Measurements from ENCODE around the gene KRT222.

Gene KRT222

GRCh38 chr17:40664582-40665333 is at the start of gene KRT222:
Gene KRT222 (minus strand): TSS chr17:40665177. CDS start chr17:40665099, 78 bp downstream.
- DNase-seq (ENCODE audit: low read depth), result no peak

- no peak for DNase-seq (ENCODE audit: low read depth)
Measured at GRCh38 chr17:40714473-40714872, 49.5 kb upstream of the KRT222 start.

- DNase-seq (ENCODE audit: low read depth), result no peak
Measured at GRCh38 chr17:40707745-40708144, 42.8 kb upstream of the KRT222 start.

GRCh38 chr17:40705584-40705983 is 40.6 kb upstream of the KRT222 start:
- no peak for DNase-seq (ENCODE audit: low read depth)

DNA sequence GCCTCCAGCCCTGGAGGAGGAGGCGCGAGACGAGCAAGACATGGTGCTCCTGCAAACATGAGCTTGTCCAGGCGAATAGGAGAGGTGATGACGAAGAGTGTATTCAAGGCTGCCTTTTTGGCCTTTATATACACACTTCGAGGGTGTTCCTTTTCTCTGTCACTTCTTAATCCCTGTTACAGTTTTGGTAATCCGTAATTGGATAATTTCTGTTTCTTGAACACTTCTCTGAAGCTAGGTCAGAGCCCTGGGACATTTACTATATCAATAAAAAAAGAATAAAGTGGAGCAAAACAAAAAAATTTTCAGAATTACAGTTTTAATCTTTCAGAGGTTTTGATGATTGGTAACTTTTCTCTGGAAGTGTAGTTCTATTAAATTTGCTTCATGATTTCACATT is 38.7 kb upstream of the KRT222 start, which contains the start of gene KRT24:
KRT24 (minus strand) TSS at position 101 of the 400 bp plus-strand sequence; CDS start at position 42, 59 bp downstream.
- no peak for DNase-seq (ENCODE audit: low read depth)

- DNase-seq (ENCODE audit: low read depth), result no peak
Measured at GRCh38 chr17:40702271-40702670, 37.3 kb upstream of the KRT222 start.

DNA sequence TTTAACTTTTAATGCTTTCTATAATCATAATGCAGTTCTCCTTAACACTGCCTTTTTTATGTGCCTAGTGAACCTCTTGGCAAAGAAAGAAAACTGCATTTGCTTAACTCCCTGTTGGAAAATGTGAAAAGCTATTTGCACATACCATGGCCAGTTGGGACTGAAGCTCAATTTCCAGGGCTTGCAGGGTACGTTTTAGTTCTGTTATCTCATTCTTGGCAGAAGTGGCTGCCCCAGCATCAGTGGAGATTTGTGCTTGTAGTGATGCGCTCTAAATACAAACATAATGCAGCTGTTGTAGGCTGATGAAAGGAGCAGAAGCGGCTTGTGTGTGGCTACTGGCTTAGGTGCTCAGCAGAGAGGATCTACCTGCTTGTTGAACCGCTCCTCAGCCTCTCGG is 34.9 kb upstream of the KRT222 start:
- DNase-seq (ENCODE audit: low read depth), result no peak

DNA sequence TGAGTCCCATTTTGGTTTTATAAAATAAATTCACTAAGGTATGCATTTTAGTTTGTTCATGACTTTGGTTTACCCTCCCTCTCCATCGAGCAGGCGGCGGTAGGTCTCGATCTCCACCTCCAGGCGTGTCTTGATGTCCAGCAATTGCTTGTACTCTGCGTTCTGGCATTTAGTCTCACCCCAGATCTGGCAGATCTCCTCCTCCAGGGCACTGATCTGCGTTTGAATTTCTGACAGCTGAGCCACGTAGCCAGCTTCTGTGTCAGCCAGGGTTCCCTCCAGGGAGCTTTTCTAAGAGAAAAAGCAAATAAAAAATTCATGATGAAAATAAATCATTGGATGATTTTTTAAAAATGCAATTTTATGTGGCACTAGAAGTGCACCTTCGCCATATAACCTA is 34.4 kb upstream of the KRT222 start:
- no peak for DNase-seq (ENCODE audit: low read depth)

- no peak for DNase-seq (ENCODE audit: low read depth)
Measured at GRCh38 chr17:40697297-40697696, 32.3 kb upstream of the KRT222 start.

GRCh38 chr17:40696651-40697072 is 31.7 kb upstream of the KRT222 start:
- no peak for DNase-seq (ENCODE audit: low read depth)

GRCh38 chr17:40695874-40696472 is 31.0 kb upstream of the KRT222 start:
- DNase-seq (ENCODE audit: low read depth), result no peak

DNA sequence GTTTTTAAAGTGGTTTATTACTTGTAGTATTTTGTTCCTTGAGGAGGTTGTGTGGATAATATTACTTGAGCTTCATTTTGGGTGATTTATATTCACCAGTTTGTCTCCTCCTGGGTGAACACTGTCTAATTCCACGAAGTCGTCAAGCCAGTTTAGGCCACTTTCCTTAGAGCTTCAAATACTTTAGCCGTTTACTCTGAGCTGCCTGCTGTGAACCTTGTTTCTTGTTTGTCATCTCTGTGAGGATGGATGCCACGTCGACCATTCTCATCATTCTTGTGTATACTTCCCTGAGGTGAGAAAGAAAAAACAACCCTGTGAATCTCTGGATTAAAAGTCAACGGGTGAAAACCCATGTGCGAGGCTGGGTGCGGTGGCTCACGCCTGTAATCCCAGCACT is 29.6 kb upstream of the KRT222 start:
- no peak for DNase-seq (ENCODE audit: low read depth)

DNA sequence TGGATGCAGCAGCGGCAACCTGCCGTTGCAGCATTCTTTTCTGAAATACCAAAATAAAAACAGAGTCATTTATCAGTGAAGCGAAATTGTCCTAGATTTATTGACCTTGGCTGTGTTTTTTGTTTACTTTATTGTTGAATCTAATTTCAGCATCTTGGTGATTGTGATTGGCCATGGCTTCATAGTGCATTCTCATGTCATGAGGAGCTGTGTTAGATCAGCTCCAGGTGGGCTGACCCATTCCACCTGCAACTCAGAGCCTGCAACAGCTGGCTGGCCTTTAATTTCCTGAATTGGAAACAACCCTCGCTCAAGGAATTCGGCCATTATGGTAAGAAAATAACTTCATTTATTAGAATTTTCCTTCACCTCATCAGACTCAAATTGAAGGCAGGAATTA is 22.1 kb upstream of the KRT222 start:
- no peak for DNase-seq (ENCODE audit: low read depth)

DNA sequence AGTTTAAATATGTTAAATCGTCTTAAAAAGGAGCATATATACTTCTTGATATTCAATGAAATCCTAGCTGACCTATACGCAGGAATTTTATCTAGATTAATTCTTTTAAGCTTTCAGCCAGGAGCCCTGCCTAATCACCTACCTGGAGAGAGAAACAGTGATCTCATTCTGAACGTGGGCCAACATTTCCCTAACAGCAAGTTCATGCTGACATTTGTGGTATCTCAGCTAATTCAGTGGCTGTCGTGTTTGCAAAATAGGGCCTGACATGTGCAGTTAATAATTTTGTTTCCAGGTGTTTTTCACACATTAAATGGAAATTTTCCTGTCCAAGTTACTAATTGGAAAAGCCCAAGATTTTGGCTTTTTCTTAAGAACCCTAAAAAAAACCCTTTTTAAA is 21.2 kb upstream of the KRT222 start:
- DNase-seq (ENCODE audit: low read depth), result no peak

DNA sequence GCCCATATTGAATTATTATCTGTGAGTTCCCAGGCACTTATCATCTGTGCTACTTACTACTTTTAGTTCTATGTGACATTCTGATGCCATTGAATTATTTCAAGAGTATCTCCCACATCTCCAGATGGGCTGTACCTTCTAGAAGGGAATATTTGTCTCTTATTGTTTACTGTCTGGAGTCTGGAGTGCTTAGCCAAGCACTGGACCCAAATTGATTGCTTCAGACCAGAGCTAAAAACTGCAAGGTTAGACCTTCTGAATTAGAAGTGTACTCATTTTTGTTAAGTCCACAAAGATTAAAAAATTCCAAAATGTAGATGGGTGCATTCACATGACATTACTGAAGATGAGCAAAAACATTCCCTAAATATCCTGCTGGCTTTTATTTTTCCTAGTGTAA is 16.0 kb upstream of the KRT222 start:
- DNase-seq (ENCODE audit: low read depth), result no peak

DNA sequence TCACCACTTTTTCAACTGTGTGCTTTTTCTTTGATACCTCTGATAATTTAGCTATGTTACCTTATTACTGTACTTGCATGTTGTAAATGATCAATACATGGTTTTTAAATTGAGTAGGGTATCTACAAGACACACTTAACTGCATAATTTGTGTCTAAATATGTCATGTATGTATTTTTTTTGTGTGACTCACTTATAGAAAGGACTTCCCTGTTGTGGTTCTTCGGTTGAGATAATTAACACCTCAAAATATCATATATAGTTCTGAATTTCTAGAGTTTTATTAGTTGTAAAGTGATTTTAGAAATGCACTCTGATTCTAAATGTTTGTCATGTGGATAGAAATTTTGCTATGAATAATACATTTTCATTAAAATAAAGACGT is 14.5 kb upstream of the KRT222 start:
- no peak for DNase-seq (ENCODE audit: low read depth)

GRCh38 chr17:40678902-40679522 is 14.0 kb upstream of the KRT222 start:
- no peak for DNase-seq (ENCODE audit: low read depth)

GRCh38 chr17:40675905-40676304 is 10.9 kb upstream of the KRT222 start:
- DNase-seq (ENCODE audit: low read depth), result no peak

- no peak for DNase-seq (ENCODE audit: low read depth)
Measured at GRCh38 chr17:40672654-40673053, 7.7 kb upstream of the KRT222 start.

DNA sequence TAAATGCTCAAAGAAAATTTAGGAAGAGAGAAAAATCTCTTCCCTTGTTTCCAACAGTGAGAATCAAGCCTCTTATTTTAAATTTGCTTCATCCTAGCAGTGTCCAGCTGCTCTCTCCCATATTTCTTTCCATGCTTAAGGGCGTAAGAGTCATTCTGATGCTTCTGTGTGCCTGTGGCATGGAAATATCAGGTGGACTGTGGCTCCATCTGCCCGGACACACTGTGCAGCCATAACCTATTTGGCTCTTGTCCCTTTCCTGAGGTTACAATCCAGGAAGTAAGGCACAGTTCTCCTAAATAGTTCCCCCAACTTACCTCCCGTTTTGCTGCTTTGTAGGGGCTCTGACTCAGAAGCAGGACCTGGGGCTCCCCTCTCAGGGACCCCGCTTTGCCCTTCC is 6.3 kb upstream of the KRT222 start:
- DNase-seq (ENCODE audit: low read depth), result no peak

GRCh38 chr17:40666331-40666730 is 1.4 kb upstream of the KRT222 start:
- no peak for DNase-seq (ENCODE audit: low read depth)

- no peak for DNase-seq (ENCODE audit: low read depth)
Measured at GRCh38 chr17:40663252-40663651, 1.7 kb downstream of the KRT222 start.

- no peak for DNase-seq (ENCODE audit: low read depth)
Measured at GRCh38 chr17:40659911-40660310, 5.1 kb downstream of the KRT222 start.
